GM23338 (cell line): ENCODE results near the gene CHMP4A. TPM values are rescaled to one million over a fixed set of nuclear protein-coding genes. Genes with fewer than 3 reads are reported as not detected.

Source experiments
- ATAC-seq: fragments of 200-7000 bp; cut with Tn5 transposase; 3 replicates; pipeline ENCODE4 v1.9.1; 2020
- DNase-seq: peaks from one replicate; pipeline ENCODE4 v3.0.0-alpha.2; 2015; ENCODE audit warnings: low spot score
- H2AFZ ChIP-seq: fragments of 200-600 bp; sonication (generic); 2 replicates; pipeline ENCODE4 v1.8.0; 2016; ENCODE audit warnings: antibody characterized with exemption, mild to moderate bottlenecking, moderate library complexity
- H3F3A ChIP-seq: fragments of 200-600 bp; sonication (generic); replicated peaks from 2 replicates; pipeline ENCODE4 v1.8.0; 2017; ENCODE audit warnings: antibody characterized with exemption, mixed run types, low read depth
- H3K27ac ChIP-seq: fragments of 200-600 bp; sonication (generic); 2 replicates; pipeline ENCODE4 v1.6.1; 2016; ENCODE audit warnings: low read depth
- H3K27me3 ChIP-seq: fragments of 200-600 bp; sonication (generic); 2 replicates; pipeline ENCODE4 v1.8.0; 2016; ENCODE audit warnings: mild to moderate bottlenecking, mixed run types, moderate library complexity; ENCODE audit not compliant: insufficient read depth
- H3K36me3 ChIP-seq: fragments of 200-600 bp; sonication (generic); 2 replicates; pipeline ENCODE4 v1.8.0; 2016; ENCODE audit warnings: mild to moderate bottlenecking; ENCODE audit not compliant: insufficient read depth
- H3K4me1 ChIP-seq: fragments of 200-600 bp; sonication (generic); 2 replicates; pipeline ENCODE4 v1.8.0; 2016; ENCODE audit warnings: mild to moderate bottlenecking, moderate library complexity; ENCODE audit not compliant: insufficient read depth
- H3K4me2 ChIP-seq: fragments of 200-600 bp; sonication (generic); 2 replicates; pipeline ENCODE4 v1.7.1; 2017; ENCODE audit warnings: mixed run types
- H3K4me3 ChIP-seq: fragments of 200-600 bp; sonication (generic); 2 replicates; pipeline ENCODE4 v1.6.1; 2016; ENCODE audit warnings: mixed run types
- H3K79me2 ChIP-seq: fragments of 200-600 bp; sonication (generic); replicated peaks from 2 replicates; pipeline ENCODE4 v1.8.0; 2017; ENCODE audit warnings: mild to moderate bottlenecking; ENCODE audit not compliant: insufficient read depth
- H3K9me2 ChIP-seq: fragments of 200-600 bp; sonication (generic); 2 replicates; pipeline ENCODE4 v1.8.0; 2017; ENCODE audit not compliant: insufficient read depth
- H4K20me1 ChIP-seq: fragments of 200-600 bp; sonication (generic); replicated peaks from 2 replicates; pipeline ENCODE4 v1.8.0; 2017; ENCODE audit warnings: mild to moderate bottlenecking; ENCODE audit not compliant: insufficient read depth
- H3K27ac Mint-ChIP-seq: 2 replicates; pipeline ENCODE4 v1.8.0; 2020; ENCODE audit warnings: inconsistent platforms, mild to moderate bottlenecking, moderate library complexity, mixed read lengths
- H3K27me3 Mint-ChIP-seq: 3 replicates; pipeline ENCODE4 v1.8.0; 2022; ENCODE audit warnings: low read depth, mild to moderate bottlenecking, moderate library complexity, mixed read lengths, inconsistent platforms; ENCODE audit not compliant: insufficient read depth, poor library complexity
- H3K36me3 Mint-ChIP-seq: 3 replicates; pipeline ENCODE4 v1.8.0; 2021; ENCODE audit warnings: low read depth, mild to moderate bottlenecking, inconsistent platforms, moderate library complexity, mixed read lengths
- H3K4me1 Mint-ChIP-seq: 3 replicates; pipeline ENCODE4 v1.8.0; 2020; ENCODE audit warnings: mild to moderate bottlenecking, inconsistent platforms, mixed read lengths
- H3K4me3 Mint-ChIP-seq: 3 replicates; pipeline ENCODE4 v1.8.0; 2021; ENCODE audit warnings: moderate library complexity, mild to moderate bottlenecking, inconsistent platforms, mixed read lengths
- H3K9me3 Mint-ChIP-seq: 3 replicates; pipeline ENCODE4 v1.8.0; 2020; ENCODE audit warnings: moderate library complexity, mild to moderate bottlenecking, inconsistent platforms, mixed read lengths
- CREB1 ChIP-seq: fragments of 250-450 bp; sonication (Bioruptor Pico); IDR thresholded peaks from 2 replicates; pipeline ENCODE4 v1.5.0; 2020; ENCODE audit warnings: low read depth, mild to moderate bottlenecking, moderate library complexity
- EZH2 ChIP-seq: fragments of 200-600 bp; sonication (generic); IDR thresholded peaks from one replicate; pipeline ENCODE4 v1.8.0; 2017; ENCODE audit warnings: antibody characterized with exemption, mild to moderate bottlenecking, low read depth; ENCODE audit not compliant: unreplicated experiment
- EZH2phosphoT487 ChIP-seq: fragments of 200-600 bp; sonication (generic); IDR thresholded peaks from one replicate; pipeline ENCODE4 v1.8.1; 2018; ENCODE audit warnings: antibody characterized with exemption; ENCODE audit not compliant: unreplicated experiment
- JUNB ChIP-seq: IDR thresholded peaks from one replicate; pipeline ENCODE4 v1.6.1; 2016; ENCODE audit warnings: antibody characterized with exemption; ENCODE audit not compliant: unreplicated experiment
- NANOG ChIP-seq: IDR thresholded peaks from 2 replicates; pipeline ENCODE4 v1.6.1; 2016; ENCODE audit warnings: antibody characterized with exemption, borderline replicate concordance
- POLR2AphosphoS5 ChIP-seq: IDR thresholded peaks from 2 replicates; pipeline ENCODE4 v1.6.1; 2016; ENCODE audit warnings: antibody characterized with exemption, low read depth
- REST ChIP-seq: IDR thresholded peaks from one replicate; pipeline ENCODE4 v1.6.1; 2018; ENCODE audit warnings: antibody characterized with exemption; ENCODE audit not compliant: unreplicated experiment
- STAT1 ChIP-seq: IDR thresholded peaks from one replicate; pipeline ENCODE4 v1.6.1; 2016; ENCODE audit warnings: antibody characterized with exemption; ENCODE audit not compliant: unreplicated experiment
- ZNF114 ChIP-seq: fragments of 250-450 bp; sonication (Bioruptor Pico); IDR thresholded peaks from 2 replicates; pipeline ENCODE4 v1.5.0; 2020; ENCODE audit warnings: mild to moderate bottlenecking, moderate library complexity
- ZNF331 ChIP-seq: fragments of 250-450 bp; sonication (Bioruptor Pico); IDR thresholded peaks from 2 replicates; pipeline ENCODE4 v1.5.0; 2020; ENCODE audit warnings: low read depth, mild to moderate bottlenecking, moderate library complexity
- polyA plus RNA-seq: library from polyadenylated mRNA; unstranded; fragments of >200 nt; fragmentation: Nextera tagmentation; extraction: Ambion mirVana; gene quantifications from 2 replicates; pipeline ENCODE4 v1.2.1, GENCODE V29; 2016
- total RNA-seq: library from RNA; depleted of rRNA; stranded (reverse); fragments of >200 nt; shearing (Covaris generic); gene quantifications from 2 replicates; pipeline ENCODE4 v1.2.3, GENCODE V29; 2014
- TF ChIP-seq, protein P1 (sequence below), 2 experiments: fragments of 200-600 bp in 1 of 2; sonication (generic) in 1 of 2; conservative IDR thresholded peaks; 2 replicates each; pipeline versions ENCODE4 v1.5.1 to v1.6.1; 2016 to 2017; ENCODE audit warnings: antibody characterized with exemption in 2 of 2, low read depth in 2 of 2, mild to moderate bottlenecking in 2 of 2, moderate library complexity in 1 of 2
- TF ChIP-seq, protein P2 (sequence below): fragments of 250-450 bp; sonication (Bioruptor Pico); IDR thresholded peaks from 2 replicates; pipeline ENCODE4 v1.5.0; 2020; ENCODE audit warnings: mild to moderate bottlenecking, moderate library complexity
- TF ChIP-seq, protein P3 (sequence below): IDR thresholded peaks from 2 replicates; pipeline ENCODE4 v1.6.1; 2016; ENCODE audit warnings: antibody characterized with exemption

CHMP4A gene
- total and polyA plus RNA-seq, 2 experiments from 2014 or later, result 19.3 to 36.9 TPM

- Histone ChIP-seq H3K4me2 (no peak overlapping the region), H3K79me2 (peaks cover 3% of the 10 kb centered on the region; the same call in 1 of the 2 replicates), H2AFZ (no peak overlapping the region), H3K4me1 (peaks cover 13% of the 10 kb centered on the region), H3F3A (peaks cover 18% of the 10 kb centered on the region), H3K36me3 (no peaks in the 10 kb centered on the region), H3K9me2 (no peaks in the 10 kb centered on the region), H3K27ac (no peak overlapping the region), H4K20me1 (0 out of 2 replicates have a peak, but pooled peaks cover under 1% of the 10 kb centered on the region), H3K4me3 (no peak overlapping the region), H3K27me3 (no peaks in the 10 kb centered on the region)
- DNase-seq (no peak), ATAC-seq (no peak)
- Mint-ChIP-seq H3K27me3 (peaks cover 16% of the 10 kb centered on the region), H3K4me3 (no peak overlapping the region; the same call in 2 of the 3 replicates), H3K36me3 (peaks cover 43% of the 10 kb centered on the region), H3K27ac (no peak overlapping the region), H3K9me3 (no peaks in the 10 kb centered on the region; the same call in 2 of the 3 replicates), H3K4me1 (peaks cover 26% of the 10 kb centered on the region)
- no peak for TF ChIP-seq EZH2
- TF ChIP-seq CREB1 (CRISPR knock-in tag), result no peak
- TF ChIP-seq, protein P1, sequence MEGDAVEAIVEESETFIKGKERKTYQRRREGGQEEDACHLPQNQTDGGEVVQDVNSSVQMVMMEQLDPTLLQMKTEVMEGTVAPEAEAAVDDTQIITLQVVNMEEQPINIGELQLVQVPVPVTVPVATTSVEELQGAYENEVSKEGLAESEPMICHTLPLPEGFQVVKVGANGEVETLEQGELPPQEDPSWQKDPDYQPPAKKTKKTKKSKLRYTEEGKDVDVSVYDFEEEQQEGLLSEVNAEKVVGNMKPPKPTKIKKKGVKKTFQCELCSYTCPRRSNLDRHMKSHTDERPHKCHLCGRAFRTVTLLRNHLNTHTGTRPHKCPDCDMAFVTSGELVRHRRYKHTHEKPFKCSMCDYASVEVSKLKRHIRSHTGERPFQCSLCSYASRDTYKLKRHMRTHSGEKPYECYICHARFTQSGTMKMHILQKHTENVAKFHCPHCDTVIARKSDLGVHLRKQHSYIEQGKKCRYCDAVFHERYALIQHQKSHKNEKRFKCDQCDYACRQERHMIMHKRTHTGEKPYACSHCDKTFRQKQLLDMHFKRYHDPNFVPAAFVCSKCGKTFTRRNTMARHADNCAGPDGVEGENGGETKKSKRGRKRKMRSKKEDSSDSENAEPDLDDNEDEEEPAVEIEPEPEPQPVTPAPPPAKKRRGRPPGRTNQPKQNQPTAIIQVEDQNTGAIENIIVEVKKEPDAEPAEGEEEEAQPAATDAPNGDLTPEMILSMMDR (conservative IDR thresholded peaks at IDR 0.05; ENCODE audit: low read depth in 2 of 2), result no peak
- no peak for TF ChIP-seq NANOG
- TF ChIP-seq REST, result no peak
- TF ChIP-seq ZNF114, result no peak
- TF ChIP-seq, protein P2, sequence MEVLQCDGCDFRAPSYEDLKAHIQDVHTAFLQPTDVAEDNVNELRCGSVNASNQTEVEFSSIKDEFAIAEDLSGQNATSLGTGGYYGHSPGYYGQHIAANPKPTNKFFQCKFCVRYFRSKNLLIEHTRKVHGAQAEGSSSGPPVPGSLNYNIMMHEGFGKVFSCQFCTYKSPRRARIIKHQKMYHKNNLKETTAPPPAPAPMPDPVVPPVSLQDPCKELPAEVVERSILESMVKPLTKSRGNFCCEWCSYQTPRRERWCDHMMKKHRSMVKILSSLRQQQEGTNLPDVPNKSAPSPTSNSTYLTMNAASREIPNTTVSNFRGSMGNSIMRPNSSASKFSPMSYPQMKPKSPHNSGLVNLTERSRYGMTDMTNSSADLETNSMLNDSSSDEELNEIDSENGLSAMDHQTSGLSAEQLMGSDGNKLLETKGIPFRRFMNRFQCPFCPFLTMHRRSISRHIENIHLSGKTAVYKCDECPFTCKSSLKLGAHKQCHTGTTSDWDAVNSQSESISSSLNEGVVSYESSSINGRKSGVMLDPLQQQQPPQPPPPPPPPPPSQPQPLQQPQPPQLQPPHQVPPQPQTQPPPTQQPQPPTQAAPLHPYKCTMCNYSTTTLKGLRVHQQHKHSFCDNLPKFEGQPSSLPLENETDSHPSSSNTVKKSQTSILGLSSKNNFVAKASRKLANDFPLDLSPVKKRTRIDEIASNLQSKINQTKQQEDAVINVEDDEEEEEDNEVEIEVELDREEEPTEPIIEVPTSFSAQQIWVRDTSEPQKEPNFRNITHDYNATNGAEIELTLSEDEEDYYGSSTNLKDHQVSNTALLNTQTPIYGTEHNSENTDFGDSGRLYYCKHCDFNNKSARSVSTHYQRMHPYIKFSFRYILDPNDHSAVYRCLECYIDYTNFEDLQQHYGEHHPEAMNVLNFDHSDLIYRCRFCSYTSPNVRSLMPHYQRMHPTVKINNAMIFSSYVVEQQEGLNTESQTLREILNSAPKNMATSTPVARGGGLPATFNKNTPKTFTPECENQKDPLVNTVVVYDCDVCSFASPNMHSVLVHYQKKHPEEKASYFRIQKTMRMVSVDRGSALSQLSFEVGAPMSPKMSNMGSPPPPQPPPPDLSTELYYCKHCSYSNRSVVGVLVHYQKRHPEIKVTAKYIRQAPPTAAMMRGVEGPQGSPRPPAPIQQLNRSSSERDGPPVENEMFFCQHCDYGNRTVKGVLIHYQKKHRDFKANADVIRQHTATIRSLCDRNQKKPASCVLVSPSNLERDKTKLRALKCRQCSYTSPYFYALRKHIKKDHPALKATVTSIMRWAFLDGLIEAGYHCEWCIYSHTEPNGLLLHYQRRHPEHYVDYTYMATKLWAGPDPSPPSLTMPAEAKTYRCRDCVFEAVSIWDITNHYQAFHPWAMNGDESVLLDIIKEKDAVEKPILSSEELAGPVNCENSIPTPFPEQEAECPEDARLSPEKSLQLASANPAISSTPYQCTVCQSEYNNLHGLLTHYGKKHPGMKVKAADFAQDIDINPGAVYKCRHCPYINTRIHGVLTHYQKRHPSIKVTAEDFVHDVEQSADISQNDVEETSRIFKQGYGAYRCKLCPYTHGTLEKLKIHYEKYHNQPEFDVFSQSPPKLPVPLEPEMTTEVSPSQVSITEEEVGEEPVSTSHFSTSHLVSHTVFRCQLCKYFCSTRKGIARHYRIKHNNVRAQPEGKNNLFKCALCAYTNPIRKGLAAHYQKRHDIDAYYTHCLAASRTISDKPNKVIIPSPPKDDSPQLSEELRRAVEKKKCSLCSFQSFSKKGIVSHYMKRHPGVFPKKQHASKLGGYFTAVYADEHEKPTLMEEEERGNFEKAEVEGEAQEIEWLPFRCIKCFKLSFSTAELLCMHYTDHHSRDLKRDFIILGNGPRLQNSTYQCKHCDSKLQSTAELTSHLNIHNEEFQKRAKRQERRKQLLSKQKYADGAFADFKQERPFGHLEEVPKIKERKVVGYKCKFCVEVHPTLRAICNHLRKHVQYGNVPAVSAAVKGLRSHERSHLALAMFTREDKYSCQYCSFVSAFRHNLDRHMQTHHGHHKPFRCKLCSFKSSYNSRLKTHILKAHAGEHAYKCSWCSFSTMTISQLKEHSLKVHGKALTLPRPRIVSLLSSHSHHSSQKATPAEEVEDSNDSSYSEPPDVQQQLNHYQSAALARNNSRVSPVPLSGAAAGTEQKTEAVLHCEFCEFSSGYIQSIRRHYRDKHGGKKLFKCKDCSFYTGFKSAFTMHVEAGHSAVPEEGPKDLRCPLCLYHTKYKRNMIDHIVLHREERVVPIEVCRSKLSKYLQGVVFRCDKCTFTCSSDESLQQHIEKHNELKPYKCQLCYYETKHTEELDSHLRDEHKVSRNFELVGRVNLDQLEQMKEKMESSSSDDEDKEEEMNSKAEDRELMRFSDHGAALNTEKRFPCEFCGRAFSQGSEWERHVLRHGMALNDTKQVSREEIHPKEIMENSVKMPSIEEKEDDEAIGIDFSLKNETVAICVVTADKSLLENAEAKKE, result no peak
- TF ChIP-seq, protein P3, sequence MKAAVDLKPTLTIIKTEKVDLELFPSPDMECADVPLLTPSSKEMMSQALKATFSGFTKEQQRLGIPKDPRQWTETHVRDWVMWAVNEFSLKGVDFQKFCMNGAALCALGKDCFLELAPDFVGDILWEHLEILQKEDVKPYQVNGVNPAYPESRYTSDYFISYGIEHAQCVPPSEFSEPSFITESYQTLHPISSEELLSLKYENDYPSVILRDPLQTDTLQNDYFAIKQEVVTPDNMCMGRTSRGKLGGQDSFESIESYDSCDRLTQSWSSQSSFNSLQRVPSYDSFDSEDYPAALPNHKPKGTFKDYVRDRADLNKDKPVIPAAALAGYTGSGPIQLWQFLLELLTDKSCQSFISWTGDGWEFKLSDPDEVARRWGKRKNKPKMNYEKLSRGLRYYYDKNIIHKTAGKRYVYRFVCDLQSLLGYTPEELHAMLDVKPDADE, result no peak
- TF ChIP-seq ZNF331 (CRISPR knock-in tag), result no peak
- no peak for TF ChIP-seq STAT1
- TF ChIP-seq JUNB, result no peak
- no peak for TF ChIP-seq EZH2phosphoT487
- TF ChIP-seq POLR2AphosphoS5, result no peak
Observed at GRCh38 chr14:24192933-24193332, 20.4 kb downstream of the CHMP4A start.
